Limb (tissue), 2 donors: ENCODE data around the gene RSPO4.

Source experiments
- DNase-seq, 2 donors: peaks; one replicate each; pipeline ENCODE4 v3.0.0-alpha.2; 2016; ENCODE audit errors: extremely low spot score in 2 of 2

The RSPO4 gene

GRCh38 chr20:967796-968742, 34.0 kb downstream of the RSPO4 start:
- DNase-seq = no peak

GRCh38 chr20:965956-966355, 36.2 kb downstream of the RSPO4 start:
- DNase-seq = no peak

- no peak for DNase-seq
These were observed 38.3 kb downstream of the RSPO4 start for GRCh38 chr20:963795-964194.

- DNase-seq = no peak
These were observed 39.4 kb downstream of the RSPO4 start for GRCh38 chr20:962683-963082.

- DNase-seq = no peak
These were observed 39.9 kb downstream of the RSPO4 start for GRCh38 chr20:962223-962622.

- DNase-seq = no peak
These were observed 40.3 kb downstream of the RSPO4 start for GRCh38 chr20:961768-962167.

GRCh38 chr20:959996-960615, 42.0 kb downstream of the RSPO4 start:
- DNase-seq = no peak

- no peak for DNase-seq
These were observed 42.9 kb downstream of the RSPO4 start for GRCh38 chr20:958936-959815.

- no peak for DNase-seq
These were observed 44.6 kb downstream of the RSPO4 start for GRCh38 chr20:957544-957943.

GRCh38 chr20:956330-956951, 45.7 kb downstream of the RSPO4 start:
- peak; percentile 50 to 86 for DNase-seq

- DNase-seq = no peak
These were observed 46.5 kb downstream of the RSPO4 start for GRCh38 chr20:955656-956055.

GRCh38 chr20:955111-955510, 47.0 kb downstream of the RSPO4 start:
- no peak for DNase-seq

GRCh38 chr20:953742-954141, 48.4 kb downstream of the RSPO4 start:
- DNase-seq = no peak

- DNase-seq = no peak
These were observed 49.8 kb downstream of the RSPO4 start for GRCh38 chr20:952196-952795.

- no peak for DNase-seq
These were observed 50.5 kb downstream of the RSPO4 start for GRCh38 chr20:951384-952169.

GRCh38 chr20:949717-950116, 52.4 kb downstream of the RSPO4 start:
- DNase-seq = no peak

- no peak for DNase-seq
These were observed 55.3 kb downstream of the RSPO4 start for GRCh38 chr20:946826-947225.

- DNase-seq = no peak
These were observed 56.3 kb downstream of the RSPO4 start for GRCh38 chr20:945841-946240.

- DNase-seq = no peak
These were observed 57.2 kb downstream of the RSPO4 start for GRCh38 chr20:944774-945410.

GRCh38 chr20:944148-944547, 58.0 kb downstream of the RSPO4 start:
- no peak for DNase-seq
